HepG2 (cell line): ENCODE data around the gene MED10.

Experiments
- CHD4 ChIP-seq: fragments of 200-600 bp; sonication (generic); IDR thresholded peaks from 2 replicates; pipeline ENCODE4 v1.7.0; 2017; ENCODE audit warnings: mild to moderate bottlenecking, low read length, borderline replicate concordance
- FOXP1 ChIP-seq, 2 experiments: fragments of 450-650 bp in 1 of 2; IDR thresholded peaks; 2 replicates each; pipeline ENCODE4 v1.6.1; 2017 to 2018; ENCODE audit warnings: antibody characterized with exemption in 1 of 2
- MAFG ChIP-seq: sonication (generic); formaldehyde crosslinking; IDR thresholded peaks from 2 replicates; pipeline ENCODE4 v1.5.1; 2020; ENCODE audit warnings: mild to moderate bottlenecking, missing genetic modification reagents
- TF ChIP-seq, protein P1 (sequence below): sonication (generic); formaldehyde crosslinking; IDR thresholded peaks from 2 replicates; pipeline ENCODE4 v1.5.0; 2020; ENCODE audit warnings: mild to moderate bottlenecking, missing genetic modification reagents, moderate library complexity

DNA sequence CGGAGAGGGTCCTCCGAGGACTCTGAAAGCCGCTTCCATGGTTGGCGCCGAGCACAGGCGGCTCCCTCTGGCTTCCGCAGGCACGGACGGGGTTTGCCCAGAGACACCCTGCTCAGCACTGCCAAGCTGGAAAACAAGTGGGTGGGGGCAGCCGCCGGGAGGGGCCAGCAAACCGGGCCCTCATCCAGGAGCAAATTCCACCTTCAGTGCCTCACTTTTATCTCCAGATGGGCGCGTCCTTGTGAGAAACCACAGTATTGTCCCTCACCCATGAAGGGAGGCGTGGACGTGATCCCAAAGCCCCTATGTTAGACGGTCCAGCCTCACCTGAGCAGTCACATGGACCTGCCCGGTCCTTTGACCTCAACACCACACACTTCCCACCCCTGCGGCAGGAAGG is 29.0 kb downstream of the MED10 start:
- no peak for TF ChIP-seq MAFG (CRISPR knock-in tag)
- no peak for TF ChIP-seq FOXP1 (IDR thresholded peaks at IDR 0.05)
- no peak for TF ChIP-seq FOXP1 (CRISPR knock-in tag; IDR thresholded peaks at IDR 0.05)
- TF ChIP-seq, protein P1, sequence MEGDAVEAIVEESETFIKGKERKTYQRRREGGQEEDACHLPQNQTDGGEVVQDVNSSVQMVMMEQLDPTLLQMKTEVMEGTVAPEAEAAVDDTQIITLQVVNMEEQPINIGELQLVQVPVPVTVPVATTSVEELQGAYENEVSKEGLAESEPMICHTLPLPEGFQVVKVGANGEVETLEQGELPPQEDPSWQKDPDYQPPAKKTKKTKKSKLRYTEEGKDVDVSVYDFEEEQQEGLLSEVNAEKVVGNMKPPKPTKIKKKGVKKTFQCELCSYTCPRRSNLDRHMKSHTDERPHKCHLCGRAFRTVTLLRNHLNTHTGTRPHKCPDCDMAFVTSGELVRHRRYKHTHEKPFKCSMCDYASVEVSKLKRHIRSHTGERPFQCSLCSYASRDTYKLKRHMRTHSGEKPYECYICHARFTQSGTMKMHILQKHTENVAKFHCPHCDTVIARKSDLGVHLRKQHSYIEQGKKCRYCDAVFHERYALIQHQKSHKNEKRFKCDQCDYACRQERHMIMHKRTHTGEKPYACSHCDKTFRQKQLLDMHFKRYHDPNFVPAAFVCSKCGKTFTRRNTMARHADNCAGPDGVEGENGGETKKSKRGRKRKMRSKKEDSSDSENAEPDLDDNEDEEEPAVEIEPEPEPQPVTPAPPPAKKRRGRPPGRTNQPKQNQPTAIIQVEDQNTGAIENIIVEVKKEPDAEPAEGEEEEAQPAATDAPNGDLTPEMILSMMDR (CRISPR knock-in tag) = no peak
- no peak for TF ChIP-seq CHD4
